Upper lobe of left lung (tissue), 6 donors: ENCODE data around the gene OCIAD1. TPM values are rescaled to one million over a fixed set of nuclear protein-coding genes. Genes with fewer than 3 reads are reported as not detected.
"Not testable (repeated sequence)": the region's sequence is repeated elsewhere in the genome, so short reads cannot be mapped to it uniquely, and the experiment has no call there.

Experiments used
- ATAC-seq, 2 donors: fragments of 200-7000 bp; cut with Tn5 transposase; one replicate each; pipeline ENCODE4 v1.9.1; 2022; ENCODE audit warnings: mild to moderate bottlenecking in 2 of 2, moderate library complexity in 2 of 2; ENCODE audit not compliant: low FRiP score in 2 of 2
- DNase-seq, 2 donors: peaks; one replicate each; pipeline ENCODE4 v3.0.0-alpha.2; 2019 to 2020
- H3K27ac ChIP-seq, 4 donors: fragments of 200-600 bp; sonication (generic); one replicate each; pipeline ENCODE4 v1.5.1; 2016 to 2019
- H3K27me3 ChIP-seq, 4 donors: fragments of 200-600 bp; sonication (generic); one replicate each; pipeline ENCODE4 v1.5.1; 2017 to 2019
- H3K36me3 ChIP-seq, 4 donors: fragments of 200-600 bp; sonication (generic); one replicate each; pipeline ENCODE4 v1.5.1; 2016 to 2019
- H3K4me1 ChIP-seq, 4 donors: fragments of 200-600 bp; sonication (generic); one replicate each; pipeline ENCODE4 v1.5.1; 2018 to 2019
- H3K4me3 ChIP-seq, 4 donors: fragments of 200-600 bp; sonication (generic); one replicate each; pipeline ENCODE4 v1.5.1; 2017 to 2019; ENCODE audit warnings: mild to moderate bottlenecking in 2 of 4, moderate library complexity in 1 of 4
- H3K9me3 ChIP-seq, 4 donors: fragments of 200-600 bp; sonication (generic); one replicate each; pipeline ENCODE4 v1.5.1; 2018 to 2019
- EP300 ChIP-seq, 4 donors: sonication (generic); formaldehyde crosslinking; IDR thresholded peaks; one replicate each; pipeline ENCODE4 v1.5.1; 2017; ENCODE audit warnings: antibody characterized with exemption in 4 of 4, control low read depth in 2 of 4
- POLR2A ChIP-seq, 4 donors: fragments of 450-650 bp; IDR thresholded peaks; one replicate each; pipeline ENCODE4 v1.5.1; 2016 to 2017; ENCODE audit warnings: antibody characterized with exemption in 4 of 4, mild to moderate bottlenecking in 2 of 4
- POLR2AphosphoS5 ChIP-seq, 2 donors: sonication (generic); formaldehyde crosslinking; IDR thresholded peaks; one replicate each; pipeline ENCODE4 v1.5.1; 2017; ENCODE audit warnings: antibody characterized with exemption in 2 of 2
- WGBS, 2 donors: methylation state at CpG; one replicate each; pipeline ENCODE4 v1.1.5; 2017 to 2018; 5-methylcytosine and 5-hydroxymethylcytosine counted together
- total RNA-seq, 6 donors: library from RNA; depleted of rRNA in 4 of 6; stranded (reverse); fragments of >200 nt in 4 of 6; gene quantifications; one replicate each; pipeline versions ENCODE4 v1.1.0 to v1.2.1, GENCODE V29; 2016 to 2021
- TF ChIP-seq, protein P1 (sequence below), 6 experiments: fragments of 450-650 bp in 4 of 6; fragments of 200-600 bp in 2 of 6; sonication (generic) in 2 of 6; IDR thresholded peaks; one replicate each; pipeline ENCODE4 v1.5.1; 2016 to 2019; ENCODE audit warnings: antibody characterized with exemption in 6 of 6
- donor health status: DM: no; HTN: no; CAD: no; lungs with moderate emphysema.
- donor health status: DM: no; HTN: yes; CAD: no; lungs with severe emphysema.

OCIAD1 gene
- total RNA-seq, 6 donors from 2014 or later = 31.5 to 104 (median 82.9) TPM

- DNase-seq = no peak
- 57 to 76% methylated on average over 1 of the region's 1 CpG for WGBS, 2 donors
Measured at GRCh38 chr4:48862661-48863060, 31.8 kb downstream of the OCIAD1 start.

DNA sequence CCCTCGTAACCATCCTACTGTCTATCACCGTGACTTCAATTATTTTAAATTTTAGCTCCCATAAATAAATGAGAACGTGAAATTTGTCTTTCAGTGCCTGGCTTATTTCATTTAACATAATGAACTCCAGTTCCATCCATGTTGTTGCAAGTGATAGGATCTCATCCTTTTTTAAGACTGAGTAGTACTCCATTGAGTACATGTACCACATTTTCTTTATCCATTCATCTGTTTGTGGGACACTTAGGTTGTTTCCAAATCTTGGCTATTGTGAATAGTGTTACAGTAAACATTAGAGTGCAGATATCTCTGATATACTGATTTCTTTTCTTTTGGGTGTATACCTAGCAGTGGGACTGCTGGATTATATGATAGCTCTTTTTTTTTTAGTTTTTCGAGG is 32.8 kb downstream of the OCIAD1 start:
- Histone ChIP-seq H3K4me1 (no peaks in the 10 kb centered on the region), H3K27me3 (no peaks in the 10 kb centered on the region), H3K9me3 (no peaks in the 10 kb centered on the region), H3K4me3 (no peak overlapping the region), H3K36me3 (peaks cover 0 to 26% (median 13%) of the 10 kb centered on the region in 4 donors), H3K27ac (no peak overlapping the region)
- DNase-seq = no peak
- ATAC-seq = no peak
- 86 to 89% methylated on average over 4 of the region's 4 CpGs for WGBS, 2 donors
- TF ChIP-seq POLR2A (IDR thresholded peaks at IDR 0.05) (no peak), POLR2AphosphoS5 (IDR thresholded peaks at IDR 0.05) (no peak), EP300 (IDR thresholded peaks at IDR 0.05) (no peak)
- TF ChIP-seq, protein P1, sequence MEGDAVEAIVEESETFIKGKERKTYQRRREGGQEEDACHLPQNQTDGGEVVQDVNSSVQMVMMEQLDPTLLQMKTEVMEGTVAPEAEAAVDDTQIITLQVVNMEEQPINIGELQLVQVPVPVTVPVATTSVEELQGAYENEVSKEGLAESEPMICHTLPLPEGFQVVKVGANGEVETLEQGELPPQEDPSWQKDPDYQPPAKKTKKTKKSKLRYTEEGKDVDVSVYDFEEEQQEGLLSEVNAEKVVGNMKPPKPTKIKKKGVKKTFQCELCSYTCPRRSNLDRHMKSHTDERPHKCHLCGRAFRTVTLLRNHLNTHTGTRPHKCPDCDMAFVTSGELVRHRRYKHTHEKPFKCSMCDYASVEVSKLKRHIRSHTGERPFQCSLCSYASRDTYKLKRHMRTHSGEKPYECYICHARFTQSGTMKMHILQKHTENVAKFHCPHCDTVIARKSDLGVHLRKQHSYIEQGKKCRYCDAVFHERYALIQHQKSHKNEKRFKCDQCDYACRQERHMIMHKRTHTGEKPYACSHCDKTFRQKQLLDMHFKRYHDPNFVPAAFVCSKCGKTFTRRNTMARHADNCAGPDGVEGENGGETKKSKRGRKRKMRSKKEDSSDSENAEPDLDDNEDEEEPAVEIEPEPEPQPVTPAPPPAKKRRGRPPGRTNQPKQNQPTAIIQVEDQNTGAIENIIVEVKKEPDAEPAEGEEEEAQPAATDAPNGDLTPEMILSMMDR (IDR thresholded peaks at IDR 0.05) = no peak

More at GRCh38 chr4:48862661-48863060, 31.8 kb downstream of the OCIAD1 start:
- Histone ChIP-seq H3K9me3 (no peaks in the 10 kb centered on the region), H3K27ac (no peak overlapping the region), H3K4me3 (no peak overlapping the region), H3K4me1 (no peaks in the 10 kb centered on the region), H3K36me3 (peaks cover 4 to 37% (median 16%) of the 10 kb centered on the region in 4 donors), H3K27me3 (no peaks in the 10 kb centered on the region)
- TF ChIP-seq EP300 (IDR thresholded peaks at IDR 0.05) = no peak
- TF ChIP-seq, protein P1 (IDR thresholded peaks at IDR 0.05) = no peak
- no peak for TF ChIP-seq POLR2AphosphoS5 (IDR thresholded peaks at IDR 0.05)
- TF ChIP-seq POLR2A (IDR thresholded peaks at IDR 0.05) = no peak
- no peak for ATAC-seq

- not testable (repeated sequence) for H3K4me1 ChIP-seq, H3K4me3 ChIP-seq, H3K27ac ChIP-seq, DNase-seq, H3K27me3 ChIP-seq, ATAC-seq, H3K9me3 ChIP-seq
- H3K36me3 ChIP-seq = peaks cover 0 to 16% (median 10%) of the 10 kb centered on the region in 4 donors
- WGBS, 2 donors = 91 to 92% methylated on average over 4 of the region's 4 CpGs
Measured at GRCh38 chr4:48864696-48865095, 33.8 kb downstream of the OCIAD1 start.

- Histone ChIP-seq H3K9me3 (no peaks in the 10 kb centered on the region), H3K36me3 (no peaks in the 10 kb centered on the region), H3K27me3 (no peaks in the 10 kb centered on the region), H3K4me3 (no peak overlapping the region), H3K4me1 (no peaks in the 10 kb centered on the region), H3K27ac (no peak overlapping the region)
- no peak for DNase-seq
- no peak for ATAC-seq
- 100% methylated on average over 1 of the region's 1 CpG for WGBS, 2 donors
- no peak for TF ChIP-seq EP300 (IDR thresholded peaks at IDR 0.05)
- TF ChIP-seq POLR2AphosphoS5 (IDR thresholded peaks at IDR 0.05) = no peak
- TF ChIP-seq POLR2A (IDR thresholded peaks at IDR 0.05) = no peak
- TF ChIP-seq, protein P1 (IDR thresholded peaks at IDR 0.05) = no peak
Measured at GRCh38 chr4:48877827-48878535, 47.1 kb downstream of the OCIAD1 start.

GRCh38 chr4:48879561-48880442 is 48.9 kb downstream of the OCIAD1 start:
- H3K27me3 ChIP-seq = no peaks in the 10 kb centered on the region
- TF ChIP-seq POLR2A (IDR thresholded peaks at IDR 0.05) (no peak), POLR2AphosphoS5 (IDR thresholded peaks at IDR 0.05) (no peak), EP300 (IDR thresholded peaks at IDR 0.05) (no peak)
- TF ChIP-seq, protein P1 (IDR thresholded peaks at IDR 0.05) = no peak
- no peak for ATAC-seq
- no peak for DNase-seq
- H3K4me1 ChIP-seq = no peaks in the 10 kb centered on the region
- 69 to 70% methylated on average over 9 of the region's 9 CpGs for WGBS, 2 donors
- no peaks in the 10 kb centered on the region for H3K36me3 ChIP-seq
- no peaks in the 10 kb centered on the region for H3K9me3 ChIP-seq
- no peak overlapping the region for H3K4me3 ChIP-seq
- no peak overlapping the region for H3K27ac ChIP-seq

- DNase-seq, H3K4me3 ChIP-seq, ATAC-seq, H3K36me3 ChIP-seq, H3K27me3 ChIP-seq, H3K9me3 ChIP-seq, H3K27ac ChIP-seq, H3K4me1 ChIP-seq: not testable (repeated sequence)
- WGBS, 2 donors = 85 to 91% methylated on average over 3 of the region's 3 CpGs
Measured at GRCh38 chr4:48881646-48882045, 50.8 kb downstream of the OCIAD1 start.

DNA sequence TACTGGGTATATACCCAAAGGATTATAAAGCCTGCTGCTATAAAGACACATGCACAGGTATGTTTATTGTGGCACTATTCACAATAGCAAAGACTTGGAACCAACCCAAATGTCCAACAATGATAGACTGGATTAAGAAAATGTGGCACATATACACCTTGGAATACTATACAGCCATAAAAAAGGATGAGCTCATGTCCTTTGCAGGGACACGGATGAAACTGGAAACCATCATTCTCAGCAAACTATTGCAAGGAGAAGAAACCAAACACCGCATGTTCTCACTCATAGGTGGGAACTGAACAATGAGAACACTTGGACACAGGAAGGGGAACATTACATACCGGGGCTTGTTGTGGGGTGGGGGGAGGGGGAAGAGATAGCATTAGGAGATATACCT is 58.9 kb downstream of the OCIAD1 start:
- H3K4me3 ChIP-seq, H3K27me3 ChIP-seq, H3K4me1 ChIP-seq, H3K9me3 ChIP-seq, DNase-seq, H3K27ac ChIP-seq, ATAC-seq: not testable (repeated sequence)
- 91 to 100% methylated on average over 3 of the region's 3 CpGs for WGBS, 2 donors
- H3K36me3 ChIP-seq = peaks cover 0 to 38% (median 7%) of the 10 kb centered on the region in 4 donors
